GM20431 (cell line): ENCODE data around the gene SLBP.
"Not testable (repeated sequence)": the region's sequence is repeated elsewhere in the genome, so short reads cannot be mapped to it uniquely, and the experiment has no call there.

Experiments used
- in situ Hi-C: fragments of 300-500 bp; cut with MseI, MboI; formaldehyde crosslinking; loops from one replicate; pipeline ENCODE4 v1.15.0; 2020; ENCODE audit warnings: low sequenced_read_pairs; ENCODE audit not compliant: unreplicated experiment

The SLBP gene

GRCh38 chr4:1683261-1683735 lies 28.8 kb downstream of the SLBP start:
- in situ Hi-C loops = no loop called here

- in situ Hi-C loops = no loop called here
These were observed 29.3 kb downstream of the SLBP start for GRCh38 chr4:1682860-1683259.

- in situ Hi-C loops = no loop called here
These were observed 33.9 kb downstream of the SLBP start for GRCh38 chr4:1678244-1678643.

- in situ Hi-C loops = no loop called here
These were observed 35.3 kb downstream of the SLBP start for GRCh38 chr4:1676605-1677525.

GRCh38 chr4:1675802-1676137 lies 36.3 kb downstream of the SLBP start:
- in situ Hi-C loops = no loop called here

- in situ Hi-C loops = no loop called here
These were observed 36.9 kb downstream of the SLBP start for GRCh38 chr4:1675136-1675801.

GRCh38 chr4:1674682-1675081 lies 37.4 kb downstream of the SLBP start:
- in situ Hi-C loops = no loop called here

GRCh38 chr4:1673671-1674070 lies 38.4 kb downstream of the SLBP start:
- in situ Hi-C loops = no loop called here

- in situ Hi-C loops = not testable (repeated sequence)
These were observed 41.1 kb downstream of the SLBP start for GRCh38 chr4:1671011-1671410.

GRCh38 chr4:1670279-1670678 lies 41.8 kb downstream of the SLBP start:
- in situ Hi-C loops = no loop called here

GRCh38 chr4:1669850-1670249 lies 42.3 kb downstream of the SLBP start:
- in situ Hi-C loops = no loop called here

- in situ Hi-C loops = no loop called here
These were observed 42.8 kb downstream of the SLBP start for GRCh38 chr4:1669270-1669669.

GRCh38 chr4:1668488-1668840 lies 43.7 kb downstream of the SLBP start:
- in situ Hi-C loops = no loop called here

GRCh38 chr4:1667273-1667672 lies 44.8 kb downstream of the SLBP start:
- in situ Hi-C loops = no loop called here

GRCh38 chr4:1666391-1666790 lies 45.7 kb downstream of the SLBP start:
- in situ Hi-C loops = no loop called here

- in situ Hi-C loops = no loop called here
These were observed 48.0 kb downstream of the SLBP start for GRCh38 chr4:1664141-1664540.

- in situ Hi-C loops = no loop called here
These were observed 48.6 kb downstream of the SLBP start for GRCh38 chr4:1663549-1663948.

- in situ Hi-C loops = no loop called here
These were observed 50.4 kb downstream of the SLBP start for GRCh38 chr4:1661695-1662094.

GRCh38 chr4:1660948-1661677 lies 51.0 kb downstream of the SLBP start:
- in situ Hi-C loops = no loop called here

- in situ Hi-C loops = no loop called here
These were observed 52.7 kb downstream of the SLBP start for GRCh38 chr4:1659104-1660043.
